Nephron progenitor cell (in vitro differentiated cells): Measurements from ENCODE around the gene SLITRK3.
A peak's percentile ranks its signal among the peaks of the same experiment; 100 is the strongest.

Source experiments
- DNase-seq: peaks from one replicate; pipeline ENCODE4 v3.0.0; 2021
- H3K27ac Mint-ChIP-seq: 2 replicates; pipeline ENCODE4 v1.8.0; 2021; ENCODE audit warnings: mild to moderate bottlenecking, moderate library complexity, mixed read lengths
- H3K27me3 Mint-ChIP-seq: 2 replicates; pipeline ENCODE4 v1.8.0; 2021; ENCODE audit warnings: mild to moderate bottlenecking, low read depth, mixed read lengths; ENCODE audit not compliant: poor library complexity
- H3K36me3 Mint-ChIP-seq: 2 replicates; pipeline ENCODE4 v1.8.0; 2021; ENCODE audit warnings: low read depth, mixed read lengths
- H3K4me1 Mint-ChIP-seq: 2 replicates; pipeline ENCODE4 v1.8.0; 2021; ENCODE audit warnings: mixed read lengths
- H3K4me3 Mint-ChIP-seq: 2 replicates; pipeline ENCODE4 v1.8.0; 2021; ENCODE audit warnings: mild to moderate bottlenecking, moderate library complexity, mixed read lengths
- H3K9me3 Mint-ChIP-seq: 2 replicates; pipeline ENCODE4 v1.8.0; 2021; ENCODE audit warnings: mild to moderate bottlenecking, moderate library complexity, mixed read lengths
- TF ChIP-seq, protein P1 (sequence below): fragments of 200-600 bp; sonication (generic); IDR thresholded peaks from 2 replicates; pipeline ENCODE4 v1.5.0; 2021; ENCODE audit warnings: antibody characterized with exemption

Gene SLITRK3

DNA sequence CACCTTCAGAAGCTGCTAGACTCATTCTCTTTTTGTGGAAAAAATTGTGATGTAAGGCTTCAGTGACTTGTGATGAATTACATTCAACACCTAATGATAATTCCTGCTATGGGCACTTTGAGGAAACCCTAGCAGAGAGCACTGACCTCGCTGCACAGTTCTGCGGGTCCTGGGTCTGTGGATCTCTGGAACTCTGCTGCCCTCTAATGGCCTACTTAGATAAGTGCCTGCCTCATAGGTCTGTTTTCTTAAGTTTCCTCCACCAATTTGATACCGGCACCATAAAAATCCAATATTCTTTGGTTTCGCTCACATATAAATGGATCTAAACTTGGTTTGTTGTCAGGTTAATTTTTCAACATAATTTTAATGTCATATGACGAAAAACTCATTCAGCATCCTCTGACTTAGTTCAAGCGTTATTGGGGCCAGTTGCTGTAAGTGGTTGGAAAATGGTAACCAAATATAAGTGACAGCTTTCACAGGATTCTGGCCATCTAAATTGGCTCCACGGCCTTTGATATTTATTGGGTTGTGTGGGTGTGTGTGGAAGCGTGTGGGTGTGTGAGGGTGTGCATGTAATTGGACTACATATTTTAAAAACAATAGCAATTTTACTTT lies 10.4 kb downstream of the SLITRK3 start:
- H3K4me3 Mint-ChIP-seq: no peak overlapping the region
- H3K4me1 Mint-ChIP-seq: no peaks in the 10 kb centered on the region
- peak; percentile 64 for DNase-seq
- no peaks in the 10 kb centered on the region for H3K9me3 Mint-ChIP-seq
- TF ChIP-seq, protein P1, sequence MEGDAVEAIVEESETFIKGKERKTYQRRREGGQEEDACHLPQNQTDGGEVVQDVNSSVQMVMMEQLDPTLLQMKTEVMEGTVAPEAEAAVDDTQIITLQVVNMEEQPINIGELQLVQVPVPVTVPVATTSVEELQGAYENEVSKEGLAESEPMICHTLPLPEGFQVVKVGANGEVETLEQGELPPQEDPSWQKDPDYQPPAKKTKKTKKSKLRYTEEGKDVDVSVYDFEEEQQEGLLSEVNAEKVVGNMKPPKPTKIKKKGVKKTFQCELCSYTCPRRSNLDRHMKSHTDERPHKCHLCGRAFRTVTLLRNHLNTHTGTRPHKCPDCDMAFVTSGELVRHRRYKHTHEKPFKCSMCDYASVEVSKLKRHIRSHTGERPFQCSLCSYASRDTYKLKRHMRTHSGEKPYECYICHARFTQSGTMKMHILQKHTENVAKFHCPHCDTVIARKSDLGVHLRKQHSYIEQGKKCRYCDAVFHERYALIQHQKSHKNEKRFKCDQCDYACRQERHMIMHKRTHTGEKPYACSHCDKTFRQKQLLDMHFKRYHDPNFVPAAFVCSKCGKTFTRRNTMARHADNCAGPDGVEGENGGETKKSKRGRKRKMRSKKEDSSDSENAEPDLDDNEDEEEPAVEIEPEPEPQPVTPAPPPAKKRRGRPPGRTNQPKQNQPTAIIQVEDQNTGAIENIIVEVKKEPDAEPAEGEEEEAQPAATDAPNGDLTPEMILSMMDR: peak; percentile 84
- no peaks in the 10 kb centered on the region for H3K36me3 Mint-ChIP-seq
- no peak overlapping the region for H3K27ac Mint-ChIP-seq
- peaks cover 6% of the 10 kb centered on the region for H3K27me3 Mint-ChIP-seq

GRCh38 chr3:165181556-165181955 lies 14.6 kb downstream of the SLITRK3 start:
- no peaks in the 10 kb centered on the region for H3K4me1 Mint-ChIP-seq
- H3K36me3 Mint-ChIP-seq: no peaks in the 10 kb centered on the region
- TF ChIP-seq, protein P1: no peak
- no peaks in the 10 kb centered on the region for H3K27me3 Mint-ChIP-seq
- no peak overlapping the region for H3K4me3 Mint-ChIP-seq
- H3K9me3 Mint-ChIP-seq: no peaks in the 10 kb centered on the region
- no peak overlapping the region for H3K27ac Mint-ChIP-seq
- DNase-seq: no peak

GRCh38 chr3:165170236-165170635 lies 25.9 kb downstream of the SLITRK3 start:
- Mint-ChIP-seq H3K4me1 (no peaks in the 10 kb centered on the region), H3K27ac (no peak overlapping the region), H3K4me3 (no peak overlapping the region), H3K36me3 (no peaks in the 10 kb centered on the region), H3K9me3 (peaks cover 3% of the 10 kb centered on the region), H3K27me3 (peaks cover 4% of the 10 kb centered on the region)
- TF ChIP-seq, protein P1: no peak
- no peak for DNase-seq

DNA sequence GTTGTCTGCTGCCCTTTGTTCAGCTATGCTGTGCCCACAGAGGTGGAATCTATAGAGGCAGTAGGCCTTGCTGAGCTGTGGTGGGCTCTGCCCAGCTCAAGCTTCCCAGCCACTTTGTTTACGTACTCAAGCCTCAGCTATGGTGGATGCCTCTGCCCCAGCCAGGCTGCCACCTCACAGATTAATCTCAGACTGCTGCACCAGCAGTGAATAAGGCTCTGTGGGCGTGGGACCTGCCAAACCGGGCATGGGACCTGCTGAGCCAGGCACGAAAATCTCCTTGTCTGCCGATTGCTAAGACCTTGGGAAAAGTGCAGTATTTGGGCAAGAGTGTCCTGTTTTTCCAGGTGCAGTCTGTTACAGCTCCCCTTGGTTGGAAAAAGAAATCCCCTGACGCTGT lies 26.8 kb downstream of the SLITRK3 start:
- Mint-ChIP-seq H3K36me3 (no peaks in the 10 kb centered on the region), H3K4me3 (no peak overlapping the region), H3K27me3 (peaks cover 4% of the 10 kb centered on the region), H3K27ac (no peak overlapping the region), H3K4me1 (no peaks in the 10 kb centered on the region), H3K9me3 (peaks cover 3% of the 10 kb centered on the region)
- TF ChIP-seq, protein P1: no peak
- DNase-seq: no peak

DNA sequence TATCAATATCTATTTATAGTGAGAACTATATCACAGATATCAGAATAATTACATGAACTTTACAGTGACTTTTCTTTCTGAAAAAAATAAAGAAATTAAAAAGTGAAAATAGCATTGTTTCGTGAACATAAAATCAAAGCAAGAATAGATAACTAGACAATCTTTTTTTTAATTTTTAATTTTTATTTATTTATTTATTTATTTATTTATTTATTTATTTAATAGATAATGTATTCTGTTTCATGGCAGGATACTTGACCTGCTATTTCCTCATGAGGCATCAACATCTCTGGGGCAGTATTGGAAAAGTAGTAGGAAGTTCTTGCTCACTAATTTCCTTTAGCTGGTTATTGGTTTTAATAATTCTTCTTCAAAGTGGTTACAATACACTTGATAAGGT lies 33.3 kb downstream of the SLITRK3 start:
- no peak overlapping the region for H3K27ac Mint-ChIP-seq
- no peaks in the 10 kb centered on the region for H3K36me3 Mint-ChIP-seq
- TF ChIP-seq, protein P1: no peak
- H3K4me3 Mint-ChIP-seq: no peak overlapping the region
- no peaks in the 10 kb centered on the region for H3K4me1 Mint-ChIP-seq
- DNase-seq: no peak
- H3K27me3 Mint-ChIP-seq: peaks cover 4% of the 10 kb centered on the region
- no peaks in the 10 kb centered on the region for H3K9me3 Mint-ChIP-seq

- no peak for DNase-seq
- H3K4me1 Mint-ChIP-seq: no peaks in the 10 kb centered on the region
- H3K36me3 Mint-ChIP-seq: no peaks in the 10 kb centered on the region
- TF ChIP-seq, protein P1: no peak
- H3K4me3 Mint-ChIP-seq: no peak overlapping the region
- no peaks in the 10 kb centered on the region for H3K27me3 Mint-ChIP-seq
- H3K27ac Mint-ChIP-seq: no peak overlapping the region
- H3K9me3 Mint-ChIP-seq: no peaks in the 10 kb centered on the region
These were observed 36.3 kb downstream of the SLITRK3 start for GRCh38 chr3:165159760-165160421.
